Measurements from ENCODE around the gene FOXO6. TPM values are rescaled to one million over a fixed set of nuclear protein-coding genes. Genes with fewer than 3 reads are reported as not detected.

The FOXO6 gene
- total RNA-seq, 2 experiments from 2014 or later: 1.2 to 2.2 TPM

GRCh38 chr1:41418857-41419583, 57.8 kb downstream of the FOXO6 start:
- Mint-ChIP-seq H3K27me3 (peaks cover 5% of the 10 kb centered on the region), H3K9me3 (no peaks in the 10 kb centered on the region), H3K36me3 (ENCODE audit: low read depth) (no peaks in the 10 kb centered on the region), H3K4me3 (no peak overlapping the region), H3K27ac (no peak overlapping the region), H3K4me1 (ENCODE audit: low read depth) (no peaks in the 10 kb centered on the region)
- ChIA-PET POLR2A (no interaction called here), CTCF (no interaction called here)
- Histone ChIP-seq H3K4me1 (ENCODE audit: insufficient read depth, low read length) (peaks cover 3% of the 10 kb centered on the region), H3K9me3 (ENCODE audit: control insufficient read depth in 1 of 2, insufficient read depth in 1 of 2, low read length in 2 of 2) (no peaks in the 10 kb centered on the region), H3K27ac (ENCODE audit: low read depth in 1 of 2, low read length in 2 of 2) (no peak overlapping the region), H3K4me3 (ENCODE audit: low read length) (no peak overlapping the region), H3K36me3 (ENCODE audit: insufficient read depth, low read length) (no peaks in the 10 kb centered on the region), H3K27me3 (ENCODE audit: control insufficient read depth in 1 of 2, insufficient read depth in 2 of 2, low read length in 2 of 2) (peaks cover 0 to 4% of the 10 kb centered on the region in 2 experiments)
- ATAC-seq (ENCODE audit: poor library complexity) (no peak), DNase-seq (no peak)
- TF ChIP-seq CTCF (IDR thresholded peaks at IDR 0.05): no peak
- intact Hi-C loops (cut with DNase I, micrococcal nuclease): loop anchor here in 1 of 2 experiments (5.0 kb wide), 1 partner anchor 107 kb away; no protein-coding TSS in a partner anchor

- peaks cover 5% of the 10 kb centered on the region for H3K27me3 Mint-ChIP-seq
- Histone ChIP-seq H3K4me3 (ENCODE audit: low read length) (no peak overlapping the region), H3K9me3 (ENCODE audit: control insufficient read depth in 1 of 2, insufficient read depth in 1 of 2, low read length in 2 of 2) (no peaks in the 10 kb centered on the region), H3K4me1 (ENCODE audit: insufficient read depth, low read length) (peaks cover 3% of the 10 kb centered on the region), H3K36me3 (ENCODE audit: insufficient read depth, low read length) (no peaks in the 10 kb centered on the region), H3K27me3 (ENCODE audit: control insufficient read depth in 1 of 2, insufficient read depth in 2 of 2, low read length in 2 of 2) (peaks cover 0 to 4% of the 10 kb centered on the region in 2 experiments), H3K27ac (ENCODE audit: low read depth in 1 of 2, low read length in 2 of 2) (no peak overlapping the region)
- DNase-seq: no peak
- H3K9me3 Mint-ChIP-seq: no peaks in the 10 kb centered on the region
- POLR2A ChIA-PET: no interaction called here
- ATAC-seq (ENCODE audit: poor library complexity): no peak
- CTCF ChIA-PET: no interaction called here
- H3K4me3 Mint-ChIP-seq: no peak overlapping the region
- no peak for TF ChIP-seq CTCF (IDR thresholded peaks at IDR 0.05)
- intact Hi-C loops (cut with DNase I, micrococcal nuclease): loop anchor here in 1 of 2 experiments (5.0 kb wide), 1 partner anchor 107 kb away; no protein-coding TSS in a partner anchor
- H3K4me1 Mint-ChIP-seq (ENCODE audit: low read depth): no peaks in the 10 kb centered on the region
- no peak overlapping the region for H3K27ac Mint-ChIP-seq
- H3K36me3 Mint-ChIP-seq (ENCODE audit: low read depth): no peaks in the 10 kb centered on the region
These were observed 58.5 kb downstream of the FOXO6 start for GRCh38 chr1:41419584-41420295.

GRCh38 chr1:41420351-41420750, 59.1 kb downstream of the FOXO6 start:
- Mint-ChIP-seq H3K27me3 (peaks cover 5% of the 10 kb centered on the region), H3K36me3 (ENCODE audit: low read depth) (no peaks in the 10 kb centered on the region), H3K9me3 (no peaks in the 10 kb centered on the region), H3K27ac (no peak overlapping the region), H3K4me1 (ENCODE audit: low read depth) (no peaks in the 10 kb centered on the region), H3K4me3 (no peak overlapping the region)
- no peak for DNase-seq
- POLR2A ChIA-PET: no interaction called here
- H3K4me3 ChIP-seq (ENCODE audit: low read length): no peak overlapping the region
- no peaks in the 10 kb centered on the region for H3K36me3 ChIP-seq (ENCODE audit: insufficient read depth, low read length)
- TF ChIP-seq CTCF (IDR thresholded peaks at IDR 0.05): no peak
- no peak overlapping the region for H3K27ac ChIP-seq (ENCODE audit: low read depth in 1 of 2, low read length in 2 of 2)
- no peak for ATAC-seq (ENCODE audit: poor library complexity)
- CTCF ChIA-PET: no interaction called here
- H3K27me3 ChIP-seq (ENCODE audit: control insufficient read depth in 1 of 2, insufficient read depth in 2 of 2, low read length in 2 of 2): peaks cover 0 to 4% of the 10 kb centered on the region in 2 experiments
- peaks cover 3% of the 10 kb centered on the region for H3K4me1 ChIP-seq (ENCODE audit: insufficient read depth, low read length)
- intact Hi-C loops (cut with DNase I, micrococcal nuclease): no loop called here
- no peaks in the 10 kb centered on the region for H3K9me3 ChIP-seq (ENCODE audit: control insufficient read depth in 1 of 2, insufficient read depth in 1 of 2, low read length in 2 of 2)

Data from CD4-positive, alpha-beta T cell (primary cell).